Hematopoietic multipotent progenitor cell treated with erythropoietin and hydrocortisone succinate and interleukin-3 and kit ligand, for 17 days (in vitro differentiated cells): ENCODE data around the gene EIF3K.
"Not testable (repeated sequence)": the region's sequence is repeated elsewhere in the genome, so short reads cannot be mapped to it uniquely, and the experiment has no call there.

Source experiments
- DNase-seq: peaks from one replicate; pipeline ENCODE4 v3.0.0-alpha.2; 2015; ENCODE audit warnings: low spot score

The EIF3K gene

DNA sequence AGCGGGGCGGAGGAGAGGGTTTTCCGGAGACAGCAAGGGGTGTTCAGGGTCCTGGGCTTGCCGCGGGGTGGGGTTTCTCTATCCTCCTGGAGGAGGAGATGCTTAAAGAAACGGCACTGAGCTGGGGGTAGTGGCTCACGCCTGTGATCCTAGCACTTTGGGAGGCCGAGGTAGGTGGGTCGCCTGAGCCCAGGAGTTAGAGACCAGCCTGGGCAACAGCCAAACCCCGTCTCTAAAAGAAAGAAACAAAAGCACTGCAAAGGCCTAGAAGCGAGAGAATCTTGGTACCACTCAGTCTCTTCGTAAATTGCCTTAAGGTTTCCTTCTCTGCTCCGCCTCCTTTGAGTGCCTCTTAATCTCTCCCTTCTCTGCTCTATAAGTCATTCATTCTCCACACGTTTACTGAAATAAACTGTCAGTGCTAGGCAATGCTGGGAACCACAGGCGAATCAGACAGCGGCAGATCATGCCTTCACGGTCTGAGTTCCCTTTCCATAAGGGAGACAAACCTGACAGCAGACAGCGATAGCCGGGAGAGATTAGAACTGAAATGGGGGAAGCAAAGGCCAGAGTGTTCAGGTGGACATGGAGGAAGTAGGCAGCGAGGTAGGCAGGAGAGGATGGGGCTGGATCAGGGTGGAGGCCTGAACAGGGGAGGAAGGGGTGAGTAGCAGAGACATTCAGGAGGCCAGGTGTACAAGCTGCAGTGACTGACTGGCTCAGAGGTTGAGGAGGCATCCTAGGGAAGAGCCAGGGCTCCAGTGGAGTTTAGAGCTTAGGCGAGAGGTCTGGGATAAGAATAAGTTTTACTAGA, 580 bp downstream of the EIF3K start:
- DNase-seq: no peak

- no peak for DNase-seq
Observed at GRCh38 chr19:38624822-38625221, 5.8 kb downstream of the EIF3K start.

GRCh38 chr19:38626401-38626800, 7.4 kb downstream of the EIF3K start:
- DNase-seq: no peak

- DNase-seq: no peak
Observed at GRCh38 chr19:38629568-38629967, 10.6 kb downstream of the EIF3K start.

GRCh38 chr19:38631301-38631700, 12.3 kb downstream of the EIF3K start:
- not testable (repeated sequence) for DNase-seq

GRCh38 chr19:38631811-38632475, 13.0 kb downstream of the EIF3K start:
- not testable (repeated sequence) for DNase-seq

GRCh38 chr19:38632476-38633213, 13.7 kb downstream of the EIF3K start:
- peak; percentile 36 for DNase-seq

DNA sequence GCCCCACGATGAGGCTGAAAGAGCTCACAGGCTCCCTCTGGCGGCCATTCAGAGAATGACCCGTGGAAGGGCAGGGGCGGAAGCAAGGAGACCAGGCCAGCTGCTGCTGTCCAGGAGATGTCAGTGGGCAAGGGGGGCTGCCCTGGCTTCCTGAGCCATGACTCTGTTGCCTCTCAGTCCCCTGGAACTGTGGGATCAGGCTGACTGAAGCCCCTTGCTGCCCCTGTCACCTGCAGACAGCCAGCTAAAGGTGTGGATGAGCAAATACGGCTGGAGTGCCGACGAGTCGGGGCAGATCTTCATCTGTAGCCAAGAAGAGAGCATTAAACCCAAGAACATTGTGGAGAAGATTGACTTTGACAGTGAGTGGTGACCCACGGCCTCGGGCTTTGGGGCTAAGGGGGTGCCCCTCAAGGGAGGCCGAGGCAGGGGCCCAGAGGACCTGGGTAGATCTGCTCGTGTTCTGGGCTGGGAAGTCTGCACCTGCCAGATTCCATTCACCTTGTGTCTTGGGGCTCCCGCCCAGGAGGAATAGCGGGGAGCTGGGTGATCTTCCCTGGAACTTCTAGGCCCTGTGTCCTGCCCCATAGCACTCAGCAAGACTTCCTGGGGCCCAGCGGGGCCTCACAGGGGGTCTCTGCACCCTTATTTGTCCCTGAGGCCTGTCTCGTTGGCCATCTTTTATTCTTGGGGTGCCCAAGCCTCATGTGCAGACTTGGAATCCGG, 15.9 kb downstream of the EIF3K start:
- DNase-seq: peak; percentile 86

DNA sequence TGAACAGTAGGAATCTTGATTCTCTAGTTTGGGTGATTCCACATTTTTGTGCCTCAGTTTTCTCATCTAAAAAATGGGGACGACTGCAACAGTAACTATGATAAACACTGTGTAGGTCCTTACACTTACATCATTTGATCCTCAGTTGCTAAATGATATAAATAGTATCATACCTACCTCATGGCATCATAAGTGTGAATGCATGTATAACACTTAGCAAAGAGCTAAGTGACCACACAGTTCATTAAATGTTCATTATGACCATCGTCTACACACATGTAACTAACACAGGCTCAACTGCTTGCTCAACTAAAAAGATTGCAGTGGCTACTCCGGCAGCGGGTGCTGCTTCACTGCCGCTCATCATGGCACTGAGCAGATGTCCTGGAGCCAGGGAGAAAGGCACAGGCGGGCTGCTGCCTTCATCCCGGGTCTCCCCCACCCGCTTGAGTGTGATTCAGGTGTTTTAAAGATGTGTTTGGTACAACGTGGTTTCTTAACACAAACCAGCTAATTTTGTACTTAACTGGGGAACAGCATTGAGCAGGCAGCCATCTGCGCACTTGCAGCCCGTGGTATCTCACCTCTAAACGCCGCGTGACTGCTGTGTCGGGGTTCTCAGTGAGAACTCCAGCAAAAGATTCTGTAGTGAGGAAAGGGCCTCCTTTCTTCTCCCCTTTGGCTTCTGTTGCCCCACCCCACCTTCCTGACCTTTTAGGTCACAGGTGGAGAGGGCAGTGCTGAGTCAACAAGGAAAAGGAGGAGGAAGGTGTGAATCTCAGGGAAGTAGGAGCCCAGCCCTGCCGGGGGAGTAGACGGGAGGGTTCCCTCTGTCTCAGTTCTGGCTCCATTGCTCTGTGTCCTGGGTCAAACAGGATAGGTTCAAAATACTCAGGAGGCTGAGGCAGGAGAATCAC, 16.8 kb downstream of the EIF3K start:
- DNase-seq: no peak

DNA sequence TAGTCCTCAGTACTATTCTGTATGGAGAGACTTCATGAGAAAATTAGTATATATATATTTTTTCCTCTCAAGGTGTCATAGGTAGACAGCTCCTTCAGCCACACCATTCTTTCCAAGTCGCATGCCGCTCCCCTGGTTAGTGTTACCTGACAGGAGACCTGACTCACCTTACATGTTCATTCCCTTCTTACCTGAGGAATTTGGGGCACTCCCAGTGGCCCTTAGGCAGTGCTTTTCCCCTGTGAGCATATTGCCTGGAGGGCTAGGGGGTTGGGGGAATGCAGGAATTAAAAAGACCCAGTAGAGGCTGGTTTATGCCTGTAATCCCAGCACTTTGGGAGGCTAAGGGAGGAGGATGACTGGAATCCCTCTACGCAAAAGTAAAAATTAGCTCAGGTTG, 19.5 kb downstream of the EIF3K start:
- DNase-seq: no peak

DNA sequence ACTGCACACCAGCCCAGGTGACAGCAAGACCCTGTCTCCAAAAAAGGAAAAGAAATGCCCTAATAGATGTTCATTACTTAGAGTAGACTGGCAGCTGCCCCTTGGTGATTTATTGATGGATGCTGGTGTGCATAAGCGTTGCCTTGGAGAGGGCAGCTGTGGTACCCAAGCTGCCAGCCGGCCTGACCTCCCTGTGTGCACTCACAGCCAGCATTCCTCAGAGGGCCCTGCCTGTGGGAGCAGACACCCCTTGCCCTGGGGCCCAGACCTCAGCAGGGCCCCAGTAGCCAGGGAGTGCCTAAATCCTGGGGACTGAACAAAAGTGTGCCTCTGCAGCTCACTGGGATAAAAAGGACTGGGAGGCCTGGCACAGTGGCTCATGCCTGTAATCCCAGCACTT, 20.7 kb downstream of the EIF3K start:
- no peak for DNase-seq

DNA sequence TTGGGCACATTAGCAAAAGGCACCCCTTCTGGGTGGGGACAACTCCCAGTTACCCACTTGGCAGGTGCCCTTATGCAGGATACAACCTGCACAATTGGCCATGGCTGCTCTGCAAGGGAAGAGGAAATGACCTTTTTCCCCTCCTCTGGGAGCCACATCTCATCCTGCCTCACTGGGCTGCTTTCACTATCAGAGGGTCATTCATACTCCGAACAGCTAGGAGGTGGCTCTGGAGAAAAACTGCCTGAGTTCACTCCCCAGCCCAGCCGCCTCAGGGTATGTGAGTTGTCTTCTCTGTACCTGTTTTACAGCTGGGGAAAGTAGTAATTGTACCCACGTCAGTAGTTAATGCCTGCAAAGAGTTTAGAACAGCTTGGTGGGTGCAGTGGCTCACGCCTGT, 21.4 kb downstream of the EIF3K start:
- DNase-seq: no peak

GRCh38 chr19:38642176-38642575, 23.2 kb downstream of the EIF3K start:
- no peak for DNase-seq

DNA sequence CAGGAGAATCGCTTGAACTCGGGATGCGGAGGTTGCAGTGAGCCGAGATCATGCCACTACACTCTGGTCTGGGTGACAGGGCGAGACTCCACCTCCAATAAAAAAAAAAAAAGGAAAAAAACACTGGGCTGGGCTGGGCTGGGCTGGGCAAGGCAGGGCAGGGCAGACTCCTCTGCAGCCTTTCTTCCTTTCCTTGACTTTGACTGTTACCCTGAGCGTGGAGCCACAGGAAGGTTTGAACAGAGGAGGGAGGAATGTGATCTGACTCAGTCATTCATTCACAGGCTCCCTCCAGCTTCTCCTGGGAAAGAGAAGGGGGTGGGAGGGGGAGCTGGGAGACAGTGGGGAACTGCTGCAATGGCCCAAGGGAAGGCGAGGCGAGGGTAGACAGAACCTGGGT, 25.7 kb downstream of the EIF3K start:
- DNase-seq: no peak

DNA sequence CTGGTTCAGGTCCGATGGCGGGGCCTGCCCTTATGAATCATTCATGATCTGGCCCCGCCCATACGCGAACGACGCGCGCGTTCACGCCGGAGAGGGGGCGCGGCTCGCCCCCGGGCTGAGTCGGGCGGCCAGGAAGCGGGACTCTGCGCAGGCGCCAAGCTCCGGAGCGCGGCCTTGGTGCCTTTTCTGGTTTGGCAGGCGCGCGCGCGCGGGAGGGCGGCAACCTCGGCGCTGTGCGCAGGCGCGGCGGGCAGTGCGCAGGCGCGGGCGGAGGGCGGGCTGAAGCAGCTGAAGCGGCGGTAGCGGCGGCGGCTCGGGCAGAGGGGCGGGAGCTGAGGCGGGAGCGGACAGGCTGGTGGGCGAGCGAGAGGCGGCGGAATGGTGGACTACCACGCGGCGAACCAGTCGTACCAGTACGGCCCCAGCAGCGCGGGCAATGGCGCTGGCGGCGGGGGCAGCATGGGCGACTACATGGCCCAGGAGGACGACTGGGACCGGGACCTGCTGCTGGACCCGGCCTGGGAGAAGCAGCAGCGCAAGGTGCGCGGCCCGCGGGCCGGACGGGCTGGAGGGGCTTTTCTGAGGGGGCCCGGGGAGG, 28.5 kb downstream of the EIF3K start, which contains the start of gene ACTN4:
TSS of gene ACTN4 (plus strand) at position 282 of the 598 bp plus-strand sequence. CDS start at position 379, 97 bp downstream.
- peak; percentile 99 for DNase-seq

DNA sequence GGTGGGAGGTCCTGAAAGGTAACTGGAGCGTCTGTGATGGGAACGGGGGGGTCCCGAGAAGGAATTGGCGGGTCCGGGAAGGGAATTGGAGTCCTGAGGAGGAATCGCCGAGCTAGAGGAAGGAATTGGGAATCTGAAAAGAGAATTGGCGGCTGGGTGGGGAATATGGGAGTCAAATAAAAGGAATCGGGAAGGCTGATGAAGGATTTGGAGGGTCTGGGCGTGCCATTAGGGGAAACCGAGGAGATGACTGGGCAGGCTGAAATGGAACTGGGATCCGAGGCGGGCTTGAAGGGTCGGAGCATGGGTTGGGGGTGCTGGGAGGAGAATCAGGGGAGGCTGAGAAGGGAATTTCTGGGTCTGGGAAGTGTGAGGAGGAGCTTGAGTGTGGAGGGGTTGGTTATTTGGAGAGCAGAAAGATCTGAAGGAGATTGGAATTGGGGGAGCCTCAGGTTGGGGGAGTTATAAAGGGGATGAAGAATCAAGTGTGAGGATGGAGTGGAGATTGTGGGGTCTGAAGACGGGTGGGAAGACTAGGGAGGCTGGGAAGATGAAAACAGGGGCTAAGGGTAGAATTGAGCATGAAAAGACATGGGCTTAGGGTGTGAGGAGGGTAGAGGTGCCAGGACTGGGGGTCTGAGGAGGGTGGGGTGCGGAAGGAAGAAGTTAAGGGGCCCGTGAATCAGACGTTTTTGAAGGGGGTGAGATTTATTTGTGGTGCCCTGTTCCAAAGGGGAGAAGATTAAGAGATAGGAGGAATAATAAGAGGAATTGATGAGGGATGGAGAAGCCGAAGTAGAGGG, 29.2 kb downstream of the EIF3K start:
- DNase-seq: no peak

- no peak for DNase-seq
Observed at GRCh38 chr19:38648769-38649304, 29.8 kb downstream of the EIF3K start.

DNA sequence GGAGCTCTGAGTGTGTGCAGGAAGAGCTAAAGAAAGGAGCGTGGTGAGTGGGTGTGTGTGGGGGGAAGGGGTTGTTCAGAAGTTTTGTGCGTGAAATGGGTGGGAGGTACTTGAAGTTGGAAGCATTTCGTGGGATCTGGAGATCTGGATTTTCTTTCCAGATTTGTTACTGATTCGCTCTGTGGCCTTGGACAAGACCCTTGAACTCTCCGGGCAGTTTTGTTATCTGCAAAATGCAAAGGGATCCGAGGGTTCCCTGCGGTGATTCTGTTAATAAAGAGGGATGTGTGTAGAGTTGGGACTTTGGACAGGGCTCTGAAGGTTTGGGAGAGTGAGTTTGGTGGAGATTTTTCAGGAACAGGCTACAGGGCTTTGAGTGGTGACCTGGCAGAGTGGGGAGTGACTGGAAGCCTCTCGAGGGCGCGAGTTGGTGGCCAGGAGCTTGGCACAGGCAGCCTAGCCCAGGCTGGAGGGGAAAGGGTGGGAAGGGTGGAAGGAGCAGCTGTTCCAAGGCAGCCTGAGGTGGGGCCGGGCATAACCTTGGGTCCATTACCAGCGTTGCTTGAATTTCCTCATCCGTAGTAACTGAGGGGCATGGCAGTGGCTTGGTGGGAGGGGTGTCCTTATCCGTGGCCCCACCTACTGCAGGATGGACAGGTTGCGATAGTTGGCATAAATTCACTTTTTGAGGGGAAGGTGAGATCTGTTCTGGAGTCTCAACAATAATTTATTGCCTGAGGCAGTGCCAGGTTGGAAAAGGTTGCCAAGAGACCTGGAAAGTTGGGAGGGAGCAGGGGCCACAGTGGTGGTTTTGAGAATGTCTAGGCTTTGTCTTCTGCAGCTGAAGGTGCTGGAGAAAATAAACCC, 30.6 kb downstream of the EIF3K start:
- peak; percentile 33 for DNase-seq
